HCT116 (cell line): ENCODE measurements around the gene TESK1. TPM values are rescaled to one million over a fixed set of nuclear protein-coding genes. Genes with fewer than 3 reads are reported as not detected.
A peak's percentile ranks its signal among the peaks of the same experiment; 100 is the strongest.

Experiments used
- ATAC-seq: fragments of 200-7000 bp; cut with Tn5 transposase; 2 replicates; pipeline ENCODE4 v1.9.1; 2020; ENCODE audit warnings: mild to moderate bottlenecking, moderate library complexity
- BruUV-seq: library from RNA; stranded (reverse); fragments of 400-500 nt; replicated peaks from 2 replicates; lab custom pipeline; 2021; lab: Mats Ljungman, UMichigan
- CTCF ChIA-PET: fragments of 300-600 bp; sonication (Branson Sonifier 250); formaldehyde crosslinking; loops from one replicate; lab custom pipeline; 2021; ENCODE audit warnings: antibody characterized with exemption; lab: Charles Lee
- POLR2A ChIA-PET: fragments of 300-600, 350-600 bp; sonication (Branson Sonifier 250); formaldehyde crosslinking; loops from one replicate; lab custom pipeline; 2021; ENCODE audit warnings: antibody characterized with exemption; lab: Charles Lee
- RAD21 ChIA-PET, 2 experiments: fragments of 300-600 bp; sonication (Branson Sonifier 250); formaldehyde crosslinking; loops; one replicate each; lab custom pipeline; 2023; ENCODE audit warnings: low total read pairs in 2 of 2; ENCODE audit not compliant: uncharacterized antibody in 2 of 2, unreplicated experiment in 2 of 2, low non-redundant PET in 1 of 2; lab: Charles Lee
- DNase-seq: peaks from one replicate; pipeline ENCODE4 v3.0.0-alpha.2; 2010; ENCODE audit warnings: low read depth, low spot score
- H2AFZ ChIP-seq: fragments of 200-600 bp; shearing (Covaris generic), sonication (generic); 2 replicates; pipeline ENCODE4 v1.6.1; 2017; ENCODE audit warnings: low read depth, mixed run types, mixed read lengths, antibody characterized with exemption, low read length; ENCODE audit not compliant: poor library complexity, severe bottlenecking
- H3K27ac ChIP-seq: 2 replicates; pipeline ENCODE4 v1.5.1; 2012; ENCODE audit warnings: low read depth, low read length
- H3K27me3 ChIP-seq: fragments of 200-600 bp; sonication (generic); 2 replicates; pipeline ENCODE4 v1.6.1; 2016; ENCODE audit warnings: mixed run types, low read length, mixed read lengths; ENCODE audit not compliant: insufficient read depth
- H3K36me3 ChIP-seq, 2 experiments: fragments of 200-500 bp in 1 of 2; fragments of 200-600 bp in 1 of 2; sonication (Bioruptor generic) in 1 of 2; sonication (generic) in 1 of 2; 2 replicates each; pipeline versions ENCODE4 v1.5.1 to v1.6.1; 2014 to 2016; ENCODE audit warnings: low read length in 2 of 2, inconsistent platforms in 1 of 2, mixed read lengths in 1 of 2, mixed run types in 1 of 2; ENCODE audit not compliant: insufficient read depth in 2 of 2, control insufficient read depth in 1 of 2
- H3K4me1 ChIP-seq, 2 experiments: fragments of 200-600 bp in 1 of 2; sonication (generic) in 1 of 2; 2 replicates each; pipeline versions ENCODE4 v1.5.1 to v1.6.1; 2012 to 2017; ENCODE audit warnings: low read length in 2 of 2, inconsistent platforms in 1 of 2, mild to moderate bottlenecking in 1 of 2, mixed read lengths in 1 of 2, mixed run types in 1 of 2, moderate library complexity in 1 of 2; ENCODE audit not compliant: insufficient read depth in 2 of 2, control insufficient read depth in 1 of 2
- H3K4me2 ChIP-seq: fragments of 200-600 bp; sonication (generic); 2 replicates; pipeline ENCODE4 v1.6.1; 2017; ENCODE audit warnings: mixed run types, low read length, mixed read lengths
- H3K4me3 ChIP-seq, 2 experiments: fragments of 200-600 bp in 1 of 2; sonication (generic) in 1 of 2; replicated peaks in 1 of 2; 2 replicates each; pipeline ENCODE4 v1.5.1; 2011 to 2016; ENCODE audit warnings: low read length in 2 of 2, control low read depth in 1 of 2, low read depth in 1 of 2, mild to moderate bottlenecking in 1 of 2, mixed read lengths in 1 of 2, mixed run types in 1 of 2
- H3K79me2 ChIP-seq: fragments of 200-600 bp; sonication (generic); 2 replicates; pipeline ENCODE4 v1.6.1; 2017; ENCODE audit warnings: mild to moderate bottlenecking, mixed run types, low read length, moderate library complexity, mixed read lengths; ENCODE audit not compliant: insufficient read depth
- H3K9ac ChIP-seq: fragments of 200-600 bp; sonication (generic); 2 replicates; pipeline ENCODE4 v1.6.1; 2016; ENCODE audit warnings: low read length, mixed read lengths
- H3K9me2 ChIP-seq: fragments of 200-600 bp; sonication (generic), shearing (Covaris generic); 2 replicates; pipeline ENCODE4 v1.6.1; 2017; ENCODE audit warnings: mixed run types, mild to moderate bottlenecking, moderate library complexity; ENCODE audit not compliant: insufficient read depth
- H3K9me3 ChIP-seq, 2 experiments: fragments of 200-500 bp in 1 of 2; fragments of 200-600 bp in 1 of 2; sonication (Bioruptor generic) in 1 of 2; sonication (generic) in 1 of 2; 2 replicates each; pipeline ENCODE4 v1.6.1; 2014 to 2017; ENCODE audit warnings: low read length in 2 of 2, mixed read lengths in 2 of 2, inconsistent platforms in 1 of 2, low read depth in 1 of 2, mild to moderate bottlenecking in 1 of 2, mixed run types in 1 of 2, moderate library complexity in 1 of 2; ENCODE audit not compliant: control insufficient read depth in 1 of 2, insufficient read depth in 1 of 2
- H4K20me1 ChIP-seq: fragments of 200-600 bp; sonication (generic), shearing (Covaris generic); 2 replicates; pipeline ENCODE4 v1.6.1; 2017; ENCODE audit warnings: mixed run types, mild to moderate bottlenecking, moderate library complexity; ENCODE audit not compliant: insufficient read depth
- CBX3 ChIP-seq: IDR thresholded peaks from 2 replicates; pipeline ENCODE4 v1.6.1; 2012; ENCODE audit warnings: low read depth
- EGR1 ChIP-seq: IDR thresholded peaks from 2 replicates; pipeline ENCODE4 v1.6.1; 2012; ENCODE audit warnings: low read depth
- ELF1 ChIP-seq: IDR thresholded peaks from 2 replicates; pipeline ENCODE4 v1.6.1; 2012; ENCODE audit warnings: low read depth, borderline replicate concordance
- FOSL1 ChIP-seq: IDR thresholded peaks from 2 replicates; pipeline ENCODE4 v1.6.1; 2012; ENCODE audit warnings: low read depth
- JUND ChIP-seq: IDR thresholded peaks from 2 replicates; pipeline ENCODE4 v1.6.1; 2012
- RAD21 ChIP-seq: IDR thresholded peaks from 2 replicates; pipeline ENCODE4 v1.6.1; 2012; ENCODE audit warnings: low read depth, mild to moderate bottlenecking
- REST ChIP-seq: IDR thresholded peaks from 2 replicates; pipeline ENCODE4 v1.6.1; 2012; ENCODE audit warnings: low read depth
- SIN3A ChIP-seq: IDR thresholded peaks from 2 replicates; pipeline ENCODE4 v1.6.1; 2012; ENCODE audit warnings: low read depth
- SRF ChIP-seq: IDR thresholded peaks from 2 replicates; pipeline ENCODE4 v1.6.1; 2012; ENCODE audit warnings: low read depth
- ZBTB33 ChIP-seq: IDR thresholded peaks from 2 replicates; pipeline ENCODE4 v1.6.1; 2011; ENCODE audit warnings: mild to moderate bottlenecking, low read length, moderate library complexity; ENCODE audit not compliant: insufficient replicate concordance; ENCODE audit errors: extremely low read depth
- intact Hi-C: fragments of 100-400 bp; cut with micrococcal nuclease; formaldehyde crosslinking; loops from 2 replicates; pipeline ENCODE4 v1.10.0; 2022
- total RNA-seq: library from RNA; stranded (reverse); gene quantifications from one replicate; pipeline ENCODE4 v1.2.1, GENCODE V29; 2021; ENCODE audit not compliant: unreplicated experiment

Gene TESK1
- total RNA-seq, 1 experiment from 2014 or later = 26.6 TPM

GRCh38 chr9:35568196-35568595 lies 36.9 kb upstream of the TESK1 start:
- Histone ChIP-seq H3K9me2 (no peaks in the 10 kb centered on the region), H3K4me1 (peaks cover 3 to 12% of the 10 kb centered on the region in 2 experiments; a peak in 2 of 4 replicates), H3K36me3 (no peaks in the 10 kb centered on the region), H3K9ac (no peak overlapping the region), H3K79me2 (no peaks in the 10 kb centered on the region), H3K9me3 (no peaks in the 10 kb centered on the region), H4K20me1 (no peaks in the 10 kb centered on the region), H3K4me3 (no peak overlapping the region), H2AFZ (no peak overlapping the region), H3K27me3 (no peaks in the 10 kb centered on the region), H3K27ac (no peak overlapping the region), H3K4me2 (no peak overlapping the region)
- ChIA-PET CTCF (interaction anchor here (0.6 to 1.8 kb wide), 2 partner anchors 36 to 37 kb away, joined by 3 to 5 read pairs; no protein-coding TSS in a partner anchor), POLR2A (no interaction called here), RAD21 (interaction anchor here in 1 of 2 experiments (0.7 kb wide), 1 partner anchor 10 kb away, joined by 3 read pairs; no protein-coding TSS in a partner anchor)
- TF ChIP-seq EGR1 (no peak), REST (no peak), RAD21 (peak; percentile 25; the same call in 1 of the 2 replicates), SRF (no peak), JUND (no peak), FOSL1 (no peak)
- DNase-seq (no peak), ATAC-seq (no peak; the same call in 1 of the 2 replicates)
- no TSS peak for BruUV-seq
- intact Hi-C loops = no loop called here

GRCh38 chr9:35569206-35569605 lies 35.9 kb upstream of the TESK1 start:
- no peaks in the 10 kb centered on the region for H3K27me3 ChIP-seq
- H3K4me1 ChIP-seq = peaks cover 3 to 12% of the 10 kb centered on the region in 2 experiments; a peak in 2 of 4 replicates
- no peaks in the 10 kb centered on the region for H4K20me1 ChIP-seq
- ChIA-PET CTCF (interaction anchor here (0.5 to 1.8 kb wide), 2 partner anchors 35 to 636 kb away, joined by 3 to 5 read pairs; no protein-coding TSS in a partner anchor), RAD21 (no interaction called here), POLR2A (no interaction called here)
- no peak overlapping the region for H3K4me2 ChIP-seq
- H3K27ac ChIP-seq = no peak overlapping the region
- H3K9ac ChIP-seq = no peak overlapping the region
- H3K9me2 ChIP-seq = no peaks in the 10 kb centered on the region
- no TSS peak for BruUV-seq
- intact Hi-C loops = no loop called here
- H3K4me3 ChIP-seq = no peak overlapping the region
- H3K36me3 ChIP-seq = no peaks in the 10 kb centered on the region
- no peak overlapping the region for H2AFZ ChIP-seq
- no peaks in the 10 kb centered on the region for H3K79me2 ChIP-seq
- H3K9me3 ChIP-seq = no peaks in the 10 kb centered on the region
- ATAC-seq = no peak
- no peak for DNase-seq
- no peak for TF ChIP-seq SIN3A
- no peak for TF ChIP-seq ELF1
- TF ChIP-seq REST = no peak
- TF ChIP-seq ZBTB33 = no peak
- no peak for TF ChIP-seq RAD21
- no peak for TF ChIP-seq CBX3
- no peak for TF ChIP-seq EGR1
- no peak for TF ChIP-seq JUND
